D721Med (cell line): ENCODE measurements around the gene CCDC149.

Experiments
- DNase-seq: peaks from one replicate; pipeline ENCODE4 v3.0.0; 2011; ENCODE audit warnings: low spot score; ENCODE audit not compliant: insufficient read length
- FAIRE-seq: peaks from 2 replicates; lab custom pipeline; 2011; peaks lifted over from hg19 to GRCh38; lab: Jason Lieb, UNC
- CTCF ChIP-seq: IDR thresholded peaks from 2 replicates; pipeline ENCODE4 v1.5.1; 2012; ENCODE audit warnings: mild to moderate bottlenecking, control low read depth; ENCODE audit not compliant: insufficient read depth; ENCODE audit errors: missing control alignments

Gene CCDC149

GRCh38 chr4:24846716-24847115 is 66.1 kb downstream of the CCDC149 start:
- DNase-seq (peak; percentile 21), FAIRE-seq (no peak)
- no peak for TF ChIP-seq CTCF

GRCh38 chr4:24845902-24846301 is 66.9 kb downstream of the CCDC149 start:
- TF ChIP-seq CTCF, result no peak
- DNase-seq (no peak), FAIRE-seq (peak; percentile 29)

GRCh38 chr4:24845132-24845531 is 67.7 kb downstream of the CCDC149 start:
- FAIRE-seq (no peak), DNase-seq (no peak)
- no peak for TF ChIP-seq CTCF

- DNase-seq, result no peak
- no peak for TF ChIP-seq CTCF
- no peak for FAIRE-seq
These were observed 69.7 kb downstream of the CCDC149 start for GRCh38 chr4:24843096-24843495.

- FAIRE-seq, result no peak
- DNase-seq, result no peak
- no peak for TF ChIP-seq CTCF
These were observed 70.5 kb downstream of the CCDC149 start for GRCh38 chr4:24842356-24842755.

GRCh38 chr4:24840826-24841543 is 71.9 kb downstream of the CCDC149 start:
- FAIRE-seq (no peak), DNase-seq (no peak)
- no peak for TF ChIP-seq CTCF

- DNase-seq (no peak), FAIRE-seq (no peak)
- no peak for TF ChIP-seq CTCF
These were observed 72.5 kb downstream of the CCDC149 start for GRCh38 chr4:24840362-24840761.
